ENCODE measurements around the gene AGAP1.

DNA sequence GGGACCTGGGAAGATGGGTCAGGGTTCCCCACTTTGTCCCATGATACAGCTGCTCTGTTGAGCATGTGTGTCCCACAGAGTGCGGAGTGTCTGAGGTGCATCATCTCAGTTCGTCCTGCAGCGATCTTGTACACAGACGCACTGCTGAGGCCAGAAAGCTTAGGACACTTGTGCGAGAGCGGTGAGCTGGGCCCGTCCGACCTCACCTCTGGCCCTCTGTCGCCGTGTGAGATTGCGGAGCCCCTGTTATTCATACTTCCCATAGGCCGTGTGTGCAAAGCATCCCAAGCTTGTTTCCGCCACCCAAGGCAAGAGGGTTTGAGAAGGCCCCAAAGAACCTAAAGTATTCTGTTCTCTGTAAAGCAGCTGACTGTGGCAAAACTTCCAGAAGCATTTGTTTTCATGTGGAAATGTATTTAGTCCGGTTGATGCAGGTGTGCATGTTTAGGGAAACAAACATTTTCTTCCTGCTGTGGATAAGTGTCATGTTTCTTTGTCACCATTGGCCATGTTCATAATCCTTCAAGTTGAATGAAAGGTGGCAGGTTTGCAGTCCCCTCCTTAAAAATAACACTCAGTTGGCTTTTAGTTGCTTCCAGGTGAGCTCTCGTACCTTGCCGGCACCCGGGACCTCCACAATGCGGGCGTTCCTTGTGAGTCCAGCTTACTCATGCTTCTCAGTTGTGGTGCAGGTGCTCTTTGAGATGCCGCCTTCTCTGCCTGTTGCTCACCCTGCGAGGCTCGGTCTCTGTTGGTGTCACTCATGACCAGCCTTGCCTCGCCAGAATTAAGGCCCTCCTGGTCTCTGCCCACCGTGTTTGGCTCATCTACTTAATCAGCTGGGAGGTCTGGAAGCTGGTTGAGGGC lies 5.3 kb downstream of the AGAP1 start:
- TF ChIP-seq CTCF (IDR thresholded peaks at IDR 0.05), result no peak
- TF ChIP-seq POLR2A (IDR thresholded peaks at IDR 0.05), result no peak

All from heart left ventricle (tissue), 13 donors.